Naive thymus-derived CD4-positive, alpha-beta T cell (primary cell): ENCODE measurements around the gene ZFAND3. TPM values are rescaled to one million over a fixed set of nuclear protein-coding genes. Genes with fewer than 3 reads are reported as not detected.
A peak's percentile ranks its signal among the peaks of the same experiment; 100 is the strongest.

Experiments
- ATAC-seq: fragments of 150-1000 bp; cut with Tn5 transposase; 2 replicates; pipeline ENCODE4 v1.10.0; 2021; ENCODE audit warnings: mild to moderate bottlenecking, moderate library complexity
- CTCF ChIA-PET: fragments of 350-600 bp; sonication (Branson Sonifier 250); formaldehyde crosslinking; loops from one replicate; lab custom pipeline; 2021; ENCODE audit warnings: antibody characterized with exemption; lab: Charles Lee
- POLR2A ChIA-PET: fragments of 350-600 bp; sonication (Branson Sonifier 250); formaldehyde crosslinking; loops from one replicate; lab custom pipeline; 2021; ENCODE audit warnings: antibody characterized with exemption, inconsistent platforms; lab: Charles Lee
- DNase-seq, 9 donors: peaks; one replicate each; pipeline versions ENCODE4 v3.0.0 to v3.0.0-alpha.2; 2020 to 2022; ENCODE audit warnings: mixed read lengths in 1 of 9
- H3K27ac ChIP-seq: one replicate; pipeline ENCODE4 v1.7.0; 2013; ENCODE audit warnings: mild to moderate bottlenecking, low read depth, low read length, moderate library complexity
- H3K27me3 ChIP-seq, 2 donors: one replicate each; pipeline ENCODE4 v1.7.0; 2013; ENCODE audit warnings: low read length in 2 of 2, mild to moderate bottlenecking in 2 of 2, moderate library complexity in 2 of 2; ENCODE audit not compliant: control insufficient read depth in 2 of 2, insufficient read depth in 2 of 2
- H3K36me3 ChIP-seq, 3 experiments: 1 replicate in 2 of 3; 2 replicates in 1 of 3; pipeline ENCODE4 v1.7.0; 2013; ENCODE audit warnings: low read length in 3 of 3, mild to moderate bottlenecking in 3 of 3, moderate library complexity in 1 of 3; ENCODE audit not compliant: insufficient read depth in 3 of 3, control insufficient read depth in 2 of 3
- H3K4me1 ChIP-seq, 2 donors: one replicate each; pipeline ENCODE4 v1.7.0; 2013; ENCODE audit warnings: low read length in 2 of 2, mild to moderate bottlenecking in 2 of 2, moderate library complexity in 1 of 2; ENCODE audit not compliant: control insufficient read depth in 2 of 2, insufficient read depth in 2 of 2
- H3K4me3 ChIP-seq: 2 replicates; pipeline ENCODE4 v1.7.0; 2013; ENCODE audit warnings: mild to moderate bottlenecking, low read length
- H3K9me3 ChIP-seq, 3 experiments: 1 replicate in 2 of 3; 2 replicates in 1 of 3; pipeline ENCODE4 v1.7.0; 2013; ENCODE audit warnings: low read length in 3 of 3; ENCODE audit not compliant: control insufficient read depth in 2 of 3
- H3K27ac Mint-ChIP-seq, 9 donors: one replicate each; pipeline ENCODE4 v1.8.0; 2020 to 2022; ENCODE audit warnings: mixed read lengths in 9 of 9, mild to moderate bottlenecking in 8 of 9, moderate library complexity in 5 of 9, inconsistent platforms in 2 of 9
- H3K27me3 Mint-ChIP-seq, 5 donors: one replicate each; pipeline ENCODE4 v1.8.0; 2021 to 2022; ENCODE audit warnings: mixed read lengths in 5 of 5, mild to moderate bottlenecking in 1 of 5
- H3K36me3 Mint-ChIP-seq, 5 donors: one replicate each; pipeline ENCODE4 v1.8.0; 2020 to 2022; ENCODE audit warnings: mixed read lengths in 5 of 5, mild to moderate bottlenecking in 3 of 5, inconsistent platforms in 1 of 5
- H3K4me1 Mint-ChIP-seq, 7 donors: one replicate each; pipeline ENCODE4 v1.8.0; 2020 to 2022; ENCODE audit warnings: mixed read lengths in 7 of 7, mild to moderate bottlenecking in 3 of 7, inconsistent platforms in 1 of 7
- H3K4me3 Mint-ChIP-seq, 10 donors: one replicate each; pipeline ENCODE4 v1.8.0; 2020 to 2022; ENCODE audit warnings: mild to moderate bottlenecking in 10 of 10, mixed read lengths in 10 of 10, moderate library complexity in 6 of 10, inconsistent platforms in 2 of 10
- H3K9me3 Mint-ChIP-seq, 11 donors: one replicate each; pipeline ENCODE4 v1.8.0; 2020 to 2022; ENCODE audit warnings: mixed read lengths in 11 of 11, mild to moderate bottlenecking in 4 of 11, inconsistent platforms in 1 of 11, moderate library complexity in 1 of 11
- intact Hi-C, 2 donors: fragments of 100-400 bp; cut with micrococcal nuclease; formaldehyde crosslinking; loops; one replicate each; pipeline ENCODE4 v1.15.1; 2023
- polyA plus RNA-seq, 2 donors: library from polyadenylated mRNA; unstranded; fragments of 300-500 nt; fragmentation: Illumina TruSeq; gene quantifications; one replicate each; pipeline ENCODE4 v1.2.3, GENCODE V29; 2021
- total RNA-seq, 6 experiments: library from RNA in 5 of 6; stranded (reverse) in 5 of 6; gene quantifications; 1 replicate in 5 of 6; 2 replicates in 1 of 6; pipeline ENCODE4 v1.2.3 and lab custom pipeline; 2021 to 2026

The ZFAND3 gene
- total and polyA plus RNA-seq, 7 experiments from 2014 or later: 3.5 to 55.0 (median 37.1) TPM

GRCh38 chr6:37856285-37856684 lies 36.8 kb downstream of the ZFAND3 start:
- peaks cover 0 to 10% of the 10 kb centered on the region in 2 donors for H3K4me1 ChIP-seq
- Mint-ChIP-seq H3K4me1 (peaks cover 42 to 88% (median 80%) of the 10 kb centered on the region in 7 donors), H3K27ac (peak overlapping the region in 2 of 9 donors; percentile 44 to 52), H3K9me3 (no peaks in the 10 kb centered on the region), H3K27me3 (no peaks in the 10 kb centered on the region), H3K36me3 (peaks cover 0 to 7% (median 5%) of the 10 kb centered on the region in 5 donors), H3K4me3 (peak overlapping the region in 3 of 10 donors; percentile 5 to 28 (median 10))
- no peaks in the 10 kb centered on the region for H3K36me3 ChIP-seq
- ATAC-seq (no peak), DNase-seq (no peak)
- H3K4me3 ChIP-seq: no peak overlapping the region
- H3K27me3 ChIP-seq: no peaks in the 10 kb centered on the region
- H3K27ac ChIP-seq: no peak overlapping the region
- intact Hi-C loops: loop anchor here in 1 of 2 donors (5.0 kb wide), 1 partner anchor 159 kb away; the partner anchor contains the start of gene MDGA1
- CTCF ChIA-PET: interaction anchor here (0.6 to 0.7 kb wide), 2 partner anchors 63 to 122 kb away, joined by 3 to 4 read pairs; no protein-coding TSS in a partner anchor
- no peaks in the 10 kb centered on the region for H3K9me3 ChIP-seq
- POLR2A ChIA-PET: interaction anchor here (1.2 kb wide), 1 partner anchor 38 kb away, joined by 3 read pairs; no protein-coding TSS in a partner anchor

- Histone ChIP-seq H3K9me3 (no peaks in the 10 kb centered on the region), H3K4me3 (no peak overlapping the region), H3K27ac (no peak overlapping the region), H3K27me3 (no peaks in the 10 kb centered on the region), H3K4me1 (peaks cover 0 to 12% of the 10 kb centered on the region in 2 donors), H3K36me3 (no peaks in the 10 kb centered on the region)
- POLR2A ChIA-PET: interaction anchor here (1.4 kb wide), 1 partner anchor 35 kb away, joined by 3 read pairs; no protein-coding TSS in a partner anchor
- Mint-ChIP-seq H3K4me1 (peaks cover 30 to 81% (median 64%) of the 10 kb centered on the region in 7 donors), H3K4me3 (peak overlapping the region in 4 of 10 donors; percentile 5 to 39 (median 15)), H3K9me3 (no peaks in the 10 kb centered on the region), H3K27me3 (no peaks in the 10 kb centered on the region), H3K36me3 (peaks cover 0 to 10% (median 5%) of the 10 kb centered on the region in 5 donors), H3K27ac (peak overlapping the region in 6 of 9 donors; percentile 1 to 51 (median 24))
- ATAC-seq: no peak
- CTCF ChIA-PET: interaction anchor here (0.9 to 1.0 kb wide), 3 partner anchors 15 to 175 kb away, joined by 3 read pairs; no protein-coding TSS in a partner anchor
- intact Hi-C loops: loop anchor here in 1 of 2 donors (5.0 kb wide), 1 partner anchor 161 kb away; the partner anchor contains the start of gene MDGA1
- DNase-seq: no peak
Observed at GRCh38 chr6:37858363-37858762, 38.8 kb downstream of the ZFAND3 start.

GRCh38 chr6:37860226-37860839 lies 40.8 kb downstream of the ZFAND3 start:
- ATAC-seq (no peak), DNase-seq (peak in 3 of 9 donors; percentile 10 to 24 (median 15))
- Histone ChIP-seq H3K27ac (no peak overlapping the region), H3K9me3 (no peaks in the 10 kb centered on the region), H3K4me3 (no peak overlapping the region), H3K4me1 (peaks cover 2 to 16% of the 10 kb centered on the region in 2 donors), H3K36me3 (no peaks in the 10 kb centered on the region), H3K27me3 (no peaks in the 10 kb centered on the region)
- H3K36me3 Mint-ChIP-seq: peaks cover 0 to 11% (median 5%) of the 10 kb centered on the region in 5 donors
- no peak overlapping the region for H3K27ac Mint-ChIP-seq
- H3K27me3 Mint-ChIP-seq: no peaks in the 10 kb centered on the region
- H3K4me3 Mint-ChIP-seq: no peak overlapping the region
- no peaks in the 10 kb centered on the region for H3K9me3 Mint-ChIP-seq
- H3K4me1 Mint-ChIP-seq: peaks cover 33 to 86% (median 58%) of the 10 kb centered on the region in 7 donors
- POLR2A ChIA-PET: interaction anchor here (1.0 kb wide), 1 partner anchor 77 kb away, joined by 3 read pairs; no protein-coding TSS in a partner anchor
- CTCF ChIA-PET: interaction anchor here (1.0 kb wide), 1 partner anchor 61 kb away, joined by 7 read pairs; no protein-coding TSS in a partner anchor
- intact Hi-C loops: loop anchor here (1.0 to 2.0 kb wide), 3 partner anchors 40 to 156 kb away; no protein-coding TSS in a partner anchor

GRCh38 chr6:37861452-37861851 lies 41.9 kb downstream of the ZFAND3 start:
- H3K9me3 Mint-ChIP-seq: no peaks in the 10 kb centered on the region
- H3K9me3 ChIP-seq: no peaks in the 10 kb centered on the region
- ATAC-seq (no peak), DNase-seq (no peak)
- no peak overlapping the region for H3K4me3 Mint-ChIP-seq
- CTCF ChIA-PET: no interaction called here
- H3K27me3 Mint-ChIP-seq: no peaks in the 10 kb centered on the region
- H3K4me1 Mint-ChIP-seq: peaks cover 35 to 86% (median 58%) of the 10 kb centered on the region in 7 donors
- peaks cover 0 to 12% (median 3%) of the 10 kb centered on the region in 5 donors for H3K36me3 Mint-ChIP-seq
- POLR2A ChIA-PET: interaction anchor here (1.0 kb wide), 1 partner anchor 78 kb away, joined by 3 read pairs; no protein-coding TSS in a partner anchor
- H3K4me1 ChIP-seq: peaks cover 12 to 23% of the 10 kb centered on the region in 2 donors
- no peak overlapping the region for H3K27ac Mint-ChIP-seq
- H3K27me3 ChIP-seq: no peaks in the 10 kb centered on the region
- no peak overlapping the region for H3K27ac ChIP-seq
- no peaks in the 10 kb centered on the region for H3K36me3 ChIP-seq
- H3K4me3 ChIP-seq: no peak overlapping the region
- intact Hi-C loops: loop anchor here in 1 of 2 donors (2.0 kb wide), 2 partner anchors 41 to 157 kb away; no protein-coding TSS in a partner anchor

- ChIA-PET POLR2A (no interaction called here), CTCF (no interaction called here)
- DNase-seq (no peak), ATAC-seq (no peak)
- peak overlapping the region in 1 of 9 donors; percentile 43 for H3K27ac Mint-ChIP-seq
- H3K36me3 Mint-ChIP-seq: peaks cover 0 to 12% (median 3%) of the 10 kb centered on the region in 5 donors
- H3K27me3 Mint-ChIP-seq: no peaks in the 10 kb centered on the region
- Histone ChIP-seq H3K27me3 (no peaks in the 10 kb centered on the region), H3K36me3 (no peaks in the 10 kb centered on the region), H3K4me3 (no peak overlapping the region), H3K27ac (no peak overlapping the region), H3K9me3 (no peaks in the 10 kb centered on the region), H3K4me1 (peaks cover 14 to 27% of the 10 kb centered on the region in 2 donors)
- H3K9me3 Mint-ChIP-seq: no peaks in the 10 kb centered on the region
- H3K4me3 Mint-ChIP-seq: peak overlapping the region in 2 of 10 donors; percentile 24 to 25
- intact Hi-C loops: no loop called here
- peaks cover 39 to 88% (median 59%) of the 10 kb centered on the region in 7 donors for H3K4me1 Mint-ChIP-seq
Observed at GRCh38 chr6:37862430-37862829, 42.9 kb downstream of the ZFAND3 start.

GRCh38 chr6:37862992-37863391 lies 43.5 kb downstream of the ZFAND3 start:
- H3K36me3 Mint-ChIP-seq: peaks cover 0 to 14% (median 3%) of the 10 kb centered on the region in 5 donors
- ChIA-PET POLR2A (no interaction called here), CTCF (no interaction called here)
- no peaks in the 10 kb centered on the region for H3K36me3 ChIP-seq
- H3K27me3 Mint-ChIP-seq: no peaks in the 10 kb centered on the region
- peaks cover 0 to 1% (median 0%) of the 10 kb centered on the region in 11 donors for H3K9me3 Mint-ChIP-seq
- no peaks in the 10 kb centered on the region for H3K9me3 ChIP-seq
- peak overlapping the region in 1 of 10 donors; percentile 24 for H3K4me3 Mint-ChIP-seq
- intact Hi-C loops: no loop called here
- peaks cover 37 to 88% (median 59%) of the 10 kb centered on the region in 7 donors for H3K4me1 Mint-ChIP-seq
- DNase-seq: no peak
- H3K4me3 ChIP-seq: no peak overlapping the region
- peaks cover 18 to 22% of the 10 kb centered on the region in 2 donors for H3K4me1 ChIP-seq
- no peak for ATAC-seq
- no peaks in the 10 kb centered on the region for H3K27me3 ChIP-seq
- peak overlapping the region in 1 of 9 donors; percentile 43 for H3K27ac Mint-ChIP-seq
- H3K27ac ChIP-seq: no peak overlapping the region
